IMR-90 (cell line): ENCODE measurements around the gene CTSS.

Experiments
- CTCF ChIP-seq: conservative IDR thresholded peaks from 2 replicates; pipeline ENCODE4 v1.5.1; 2012; ENCODE audit warnings: mild to moderate bottlenecking, low read depth, low read length, improper control_type of control experiment
- ELK1 ChIP-seq: fragments of 150-350 bp; IDR thresholded peaks from 2 replicates; pipeline ENCODE4 v1.6.1; 2016; ENCODE audit warnings: low read depth, mild to moderate bottlenecking, low read length, moderate library complexity, borderline replicate concordance
- MAFK ChIP-seq: IDR thresholded peaks from 2 replicates; pipeline ENCODE4 v1.6.1; 2012; ENCODE audit warnings: low read depth, low read length, improper control_type of control experiment
- MAZ ChIP-seq: IDR thresholded peaks from 2 replicates; pipeline ENCODE4 v1.6.1; 2012; ENCODE audit warnings: low read depth, mild to moderate bottlenecking, low read length, improper control_type of control experiment, moderate library complexity, borderline replicate concordance
- MXI1 ChIP-seq: IDR thresholded peaks from 2 replicates; pipeline ENCODE4 v1.6.1; 2012; ENCODE audit warnings: low read depth, mild to moderate bottlenecking, low read length, moderate library complexity, borderline replicate concordance
- POLR2A ChIP-seq: IDR thresholded peaks from 2 replicates; pipeline ENCODE4 v1.6.1; 2012; ENCODE audit warnings: mild to moderate bottlenecking, low read depth, low read length
- RAD21 ChIP-seq: IDR thresholded peaks from 2 replicates; pipeline ENCODE4 v1.6.1; 2012; ENCODE audit warnings: low read length, improper control_type of control experiment
- RCOR1 ChIP-seq: IDR thresholded peaks from 2 replicates; pipeline ENCODE4 v1.6.1; 2012; ENCODE audit warnings: mild to moderate bottlenecking, low read length, improper control_type of control experiment; ENCODE audit not compliant: insufficient replicate concordance
- SMC3 ChIP-seq: fragments of 150-350 bp; IDR thresholded peaks from 2 replicates; pipeline ENCODE4 v1.6.1; 2016; ENCODE audit warnings: low read depth, mild to moderate bottlenecking, antibody characterized with exemption, low read length, moderate library complexity

- TF ChIP-seq ELK1 (no peak), CTCF (no peak), POLR2A (no peak), RAD21 (no peak), SMC3 (no peak), MXI1 (no peak), RCOR1 (no peak), MAFK (no peak), MAZ (no peak)
These were observed 45.5 kb downstream of the CTSS start for GRCh38 chr1:150720098-150720497.
